HEK293 (cell line): ENCODE data around the gene SPPL2B.

Source experiments
- IKZF3 ChIP-seq: fragments of 450-650 bp; IDR thresholded peaks from 2 replicates; pipeline ENCODE4 v1.5.0; 2018; ENCODE audit warnings: missing biosample characterization, mild to moderate bottlenecking, missing genetic modification characterization, moderate library complexity
- ZBTB1 ChIP-seq: fragments of 450-650 bp; formaldehyde crosslinking; IDR thresholded peaks from 2 replicates; pipeline ENCODE4 v1.5.1; 2016; ENCODE audit warnings: missing biosample characterization, missing genetic modification characterization
- ZBTB17 ChIP-seq: fragments of 450-650 bp; formaldehyde crosslinking; IDR thresholded peaks from 2 replicates; pipeline ENCODE4 v1.5.1; 2016; ENCODE audit warnings: missing biosample characterization, missing genetic modification characterization
- ZFP3 ChIP-seq: fragments of 450-650 bp; formaldehyde crosslinking; IDR thresholded peaks from 2 replicates; pipeline ENCODE4 v1.5.1; 2016; ENCODE audit warnings: low read depth, missing biosample characterization, missing genetic modification characterization
- ZNF416 ChIP-seq: fragments of 450-650 bp; formaldehyde crosslinking; IDR thresholded peaks from 2 replicates; pipeline ENCODE4 v1.5.1; 2016; ENCODE audit warnings: missing biosample characterization, missing genetic modification characterization
- ZNF501 ChIP-seq: fragments of 450-650 bp; formaldehyde crosslinking; IDR thresholded peaks from 2 replicates; pipeline ENCODE4 v1.5.1; 2016; ENCODE audit warnings: missing biosample characterization, missing genetic modification characterization
- ZNF529 ChIP-seq: fragments of 450-650 bp; formaldehyde crosslinking; IDR thresholded peaks from 2 replicates; pipeline ENCODE4 v1.5.1; 2017; ENCODE audit warnings: missing genetic modification characterization, missing biosample characterization; ENCODE audit not compliant: insufficient replicate concordance
- ZNF777 ChIP-seq: fragments of 450-650 bp; formaldehyde crosslinking; IDR thresholded peaks from 2 replicates; pipeline ENCODE4 v1.5.1; 2017; ENCODE audit warnings: missing biosample characterization, missing genetic modification characterization, borderline replicate concordance
- TF ChIP-seq, protein P1 (sequence below): fragments of 450-650 bp; formaldehyde crosslinking; IDR thresholded peaks from 2 replicates; pipeline ENCODE4 v1.5.1; 2016; ENCODE audit warnings: missing biosample characterization, missing genetic modification characterization
- TF ChIP-seq, protein P2 (sequence below): fragments of 450-650 bp; formaldehyde crosslinking; IDR thresholded peaks from 2 replicates; pipeline ENCODE4 v1.5.1; 2016; ENCODE audit warnings: missing biosample characterization, missing genetic modification characterization
- TF ChIP-seq, protein P3 (sequence below): fragments of 450-650 bp; formaldehyde crosslinking; optimal IDR thresholded peaks from 2 replicates; pipeline ENCODE3; 2016; ENCODE audit warnings: missing biosample characterization, mild to moderate bottlenecking, missing genetic modification characterization
- TF ChIP-seq, protein P4 (sequence below): fragments of 450-650 bp; formaldehyde crosslinking; IDR thresholded peaks from 2 replicates; pipeline ENCODE4 v1.5.1; 2016; ENCODE audit warnings: missing biosample characterization, missing genetic modification characterization, borderline replicate concordance

DNA sequence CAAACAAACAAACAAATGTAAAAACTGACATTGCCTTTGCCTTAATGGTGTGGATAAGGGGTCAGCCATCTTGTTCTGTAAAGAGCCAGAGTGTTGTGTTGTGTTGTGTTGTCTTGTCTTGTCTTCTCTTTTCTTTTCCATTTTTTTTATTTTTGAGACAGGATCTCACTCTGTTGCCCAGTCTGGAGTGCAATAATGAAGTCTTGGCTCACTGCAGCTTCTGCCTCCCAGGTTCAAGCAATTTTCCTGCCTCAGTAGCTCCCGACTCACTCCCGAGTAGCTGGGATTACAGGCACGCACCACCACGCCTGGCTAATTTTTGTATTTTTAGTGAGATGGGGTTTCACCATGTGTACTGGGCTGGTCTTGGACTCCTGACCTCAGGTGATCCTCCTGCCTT is 71.1 kb downstream of the SPPL2B start:
- TF ChIP-seq, protein P1, sequence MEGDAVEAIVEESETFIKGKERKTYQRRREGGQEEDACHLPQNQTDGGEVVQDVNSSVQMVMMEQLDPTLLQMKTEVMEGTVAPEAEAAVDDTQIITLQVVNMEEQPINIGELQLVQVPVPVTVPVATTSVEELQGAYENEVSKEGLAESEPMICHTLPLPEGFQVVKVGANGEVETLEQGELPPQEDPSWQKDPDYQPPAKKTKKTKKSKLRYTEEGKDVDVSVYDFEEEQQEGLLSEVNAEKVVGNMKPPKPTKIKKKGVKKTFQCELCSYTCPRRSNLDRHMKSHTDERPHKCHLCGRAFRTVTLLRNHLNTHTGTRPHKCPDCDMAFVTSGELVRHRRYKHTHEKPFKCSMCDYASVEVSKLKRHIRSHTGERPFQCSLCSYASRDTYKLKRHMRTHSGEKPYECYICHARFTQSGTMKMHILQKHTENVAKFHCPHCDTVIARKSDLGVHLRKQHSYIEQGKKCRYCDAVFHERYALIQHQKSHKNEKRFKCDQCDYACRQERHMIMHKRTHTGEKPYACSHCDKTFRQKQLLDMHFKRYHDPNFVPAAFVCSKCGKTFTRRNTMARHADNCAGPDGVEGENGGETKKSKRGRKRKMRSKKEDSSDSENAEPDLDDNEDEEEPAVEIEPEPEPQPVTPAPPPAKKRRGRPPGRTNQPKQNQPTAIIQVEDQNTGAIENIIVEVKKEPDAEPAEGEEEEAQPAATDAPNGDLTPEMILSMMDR (tag by site-specific recombination), result no peak
- TF ChIP-seq ZBTB17 (tag by site-specific recombination) (no peak), ZFP3 (tag by site-specific recombination) (no peak), ZNF529 (tag by site-specific recombination) (no peak), ZNF501 (tag by site-specific recombination) (no peak), ZNF777 (tag by site-specific recombination) (no peak), ZBTB1 (tag by site-specific recombination) (no peak), ZNF416 (no peak), IKZF3 (no peak)
- TF ChIP-seq, protein P2, sequence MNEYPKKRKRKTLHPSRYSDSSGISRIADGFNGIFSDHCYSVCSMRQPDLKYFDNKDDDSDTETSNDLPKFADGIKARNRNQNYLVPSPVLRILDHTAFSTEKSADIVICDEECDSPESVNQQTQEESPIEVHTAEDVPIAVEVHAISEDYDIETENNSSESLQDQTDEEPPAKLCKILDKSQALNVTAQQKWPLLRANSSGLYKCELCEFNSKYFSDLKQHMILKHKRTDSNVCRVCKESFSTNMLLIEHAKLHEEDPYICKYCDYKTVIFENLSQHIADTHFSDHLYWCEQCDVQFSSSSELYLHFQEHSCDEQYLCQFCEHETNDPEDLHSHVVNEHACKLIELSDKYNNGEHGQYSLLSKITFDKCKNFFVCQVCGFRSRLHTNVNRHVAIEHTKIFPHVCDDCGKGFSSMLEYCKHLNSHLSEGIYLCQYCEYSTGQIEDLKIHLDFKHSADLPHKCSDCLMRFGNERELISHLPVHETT (tag by site-specific recombination), result no peak
- TF ChIP-seq, protein P3, sequence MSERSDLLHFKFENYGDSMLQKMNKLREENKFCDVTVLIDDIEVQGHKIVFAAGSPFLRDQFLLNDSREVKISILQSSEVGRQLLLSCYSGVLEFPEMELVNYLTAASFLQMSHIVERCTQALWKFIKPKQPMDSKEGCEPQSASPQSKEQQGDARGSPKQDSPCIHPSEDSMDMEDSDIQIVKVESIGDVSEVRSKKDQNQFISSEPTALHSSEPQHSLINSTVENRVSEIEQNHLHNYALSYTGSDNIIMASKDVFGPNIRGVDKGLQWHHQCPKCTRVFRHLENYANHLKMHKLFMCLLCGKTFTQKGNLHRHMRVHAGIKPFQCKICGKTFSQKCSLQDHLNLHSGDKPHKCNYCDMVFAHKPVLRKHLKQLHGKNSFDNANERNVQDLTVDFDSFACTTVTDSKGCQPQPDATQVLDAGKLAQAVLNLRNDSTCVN, result no peak
- TF ChIP-seq, protein P4, sequence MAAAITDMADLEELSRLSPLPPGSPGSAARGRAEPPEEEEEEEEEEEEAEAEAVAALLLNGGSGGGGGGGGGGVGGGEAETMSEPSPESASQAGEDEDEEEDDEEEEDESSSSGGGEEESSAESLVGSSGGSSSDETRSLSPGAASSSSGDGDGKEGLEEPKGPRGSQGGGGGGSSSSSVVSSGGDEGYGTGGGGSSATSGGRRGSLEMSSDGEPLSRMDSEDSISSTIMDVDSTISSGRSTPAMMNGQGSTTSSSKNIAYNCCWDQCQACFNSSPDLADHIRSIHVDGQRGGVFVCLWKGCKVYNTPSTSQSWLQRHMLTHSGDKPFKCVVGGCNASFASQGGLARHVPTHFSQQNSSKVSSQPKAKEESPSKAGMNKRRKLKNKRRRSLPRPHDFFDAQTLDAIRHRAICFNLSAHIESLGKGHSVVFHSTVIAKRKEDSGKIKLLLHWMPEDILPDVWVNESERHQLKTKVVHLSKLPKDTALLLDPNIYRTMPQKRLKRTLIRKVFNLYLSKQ, result no peak
